GM12801 (cell line): ENCODE measurements around the gene SOX5.

Experiments
- CTCF ChIP-seq: IDR thresholded peaks from one replicate; pipeline ENCODE4 v1.5.1; 2011; ENCODE audit warnings: control low read depth; ENCODE audit not compliant: insufficient read length; ENCODE audit errors: extremely low read depth

SOX5 gene

DNA sequence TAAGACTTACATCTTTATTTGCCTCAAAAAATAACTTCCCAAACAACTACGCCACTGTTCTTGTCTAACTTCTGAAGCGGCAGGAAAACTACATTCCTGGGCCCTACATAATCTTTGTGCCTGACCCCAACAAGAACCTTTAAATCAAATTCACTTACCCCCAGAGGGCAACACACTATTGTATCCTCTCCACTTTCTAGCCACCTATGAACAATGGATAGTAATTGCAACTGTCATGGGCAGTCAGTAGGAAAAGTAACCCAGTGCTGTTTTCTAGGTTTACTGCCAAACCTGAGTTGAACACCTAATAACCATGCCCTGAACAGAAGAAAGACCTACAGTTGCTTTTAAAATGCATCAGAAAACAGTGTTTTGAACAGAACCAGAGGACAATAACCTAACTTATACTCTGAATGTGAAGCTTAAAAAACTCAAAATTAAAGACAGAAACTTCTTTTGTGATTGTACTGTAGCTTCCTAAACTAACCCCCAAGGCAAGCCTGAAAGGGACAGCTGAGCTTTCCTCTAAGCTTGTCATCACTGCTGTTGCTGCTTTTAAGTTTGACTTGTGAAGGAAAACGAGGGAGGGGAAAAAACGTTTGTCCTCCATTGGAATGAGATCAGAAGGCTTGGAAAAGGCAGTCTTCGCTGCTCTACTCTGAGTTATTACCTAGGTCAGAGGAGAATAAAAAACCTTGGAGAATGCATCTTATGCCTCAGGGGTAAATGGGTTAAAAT is 195.7 kb downstream of the SOX5 start:
- TF ChIP-seq CTCF: no peak

DNA sequence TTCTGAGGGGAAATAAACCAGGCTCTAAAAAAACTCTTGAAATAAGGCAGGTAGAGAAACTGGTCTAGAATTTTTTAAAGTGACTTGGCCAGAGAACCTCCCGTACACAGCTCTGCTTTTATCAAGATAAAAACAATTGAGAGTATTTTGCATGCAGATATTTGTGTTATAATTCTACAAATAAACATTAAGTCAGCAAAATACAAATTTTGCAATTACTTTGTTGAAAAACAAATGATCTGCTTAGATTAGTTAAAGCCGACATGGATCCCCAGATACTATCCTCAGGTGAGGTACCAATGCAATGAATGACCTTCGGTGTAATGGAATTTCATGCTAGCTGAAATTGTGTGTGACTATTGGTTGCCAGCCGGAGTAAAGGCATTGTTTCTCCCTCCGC is 197.2 kb downstream of the SOX5 start:
- no peak for TF ChIP-seq CTCF

- TF ChIP-seq CTCF: no peak
These were observed 197.8 kb downstream of the SOX5 start for GRCh38 chr12:23751641-23752040.

DNA sequence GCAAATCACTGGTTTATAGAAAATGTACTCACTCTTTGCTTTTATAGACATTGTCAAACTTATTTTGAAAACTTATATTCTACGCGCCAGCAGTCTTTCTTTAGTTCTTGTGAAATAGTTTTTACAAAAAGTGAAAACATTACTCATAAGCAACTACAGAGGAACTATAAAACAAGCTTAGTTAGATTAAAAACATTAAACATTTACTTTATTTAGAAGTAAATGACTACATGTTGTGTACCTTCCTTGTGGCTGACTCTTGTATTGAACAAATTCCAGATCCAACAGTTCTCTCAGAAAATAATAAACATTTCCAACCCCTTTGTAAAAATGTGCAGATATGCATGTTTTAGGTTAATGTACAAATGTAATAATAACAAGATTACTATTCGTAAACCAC is 198.5 kb downstream of the SOX5 start:
- no peak for TF ChIP-seq CTCF

DNA sequence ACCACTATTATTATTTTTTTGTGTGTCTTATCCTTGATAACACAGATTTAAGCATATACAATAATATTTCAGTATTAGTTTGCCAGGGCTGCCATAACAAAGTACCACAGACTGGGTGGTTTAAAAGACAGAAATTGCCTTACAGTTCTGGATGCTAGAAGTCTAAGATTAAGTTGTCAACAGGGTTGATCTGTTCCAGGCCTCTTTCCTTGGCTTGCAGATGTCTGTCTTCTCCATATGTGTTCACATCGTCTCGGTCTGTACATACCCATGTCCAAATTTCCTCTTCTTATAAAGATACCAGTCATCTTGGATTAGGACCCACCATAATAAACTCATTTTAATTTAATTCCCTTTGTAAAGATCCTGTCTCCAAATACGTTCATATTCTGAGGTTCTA is 204.8 kb downstream of the SOX5 start:
- no peak for TF ChIP-seq CTCF

DNA sequence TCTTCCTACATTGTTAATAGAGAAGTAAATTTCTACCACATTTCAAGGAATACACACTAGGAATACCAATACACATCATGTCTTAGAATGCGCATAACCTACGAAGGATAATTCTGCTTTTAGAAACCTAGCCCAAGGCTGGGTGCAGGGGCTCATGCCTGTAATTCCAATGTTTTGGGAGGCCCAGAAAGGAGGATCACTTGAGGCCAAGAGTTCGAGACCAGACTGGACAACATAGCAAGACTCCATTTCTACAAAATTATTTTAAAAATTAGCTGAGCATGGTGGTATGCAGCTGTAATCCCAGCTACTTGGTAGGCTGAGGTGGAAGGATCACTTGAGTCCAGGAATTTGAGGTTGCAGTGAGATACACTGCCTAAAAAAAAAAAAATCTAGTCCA is 206.9 kb downstream of the SOX5 start:
- no peak for TF ChIP-seq CTCF

- no peak for TF ChIP-seq CTCF
These were observed 218.0 kb downstream of the SOX5 start for GRCh38 chr12:23731493-23731892.
